MM.1S (cell line): ENCODE results near the gene GATA5.

ENCODE experiments used
- CTCF ChIP-seq: fragments of 300-600 bp; sonication (generic); IDR thresholded peaks from 2 replicates; pipeline ENCODE4 v1.5.1; 2016; ENCODE audit warnings: antibody characterized with exemption, low read length, mixed read lengths
- EZH2 ChIP-seq: fragments of 300-600 bp; sonication (generic); optimal IDR thresholded peaks from 2 replicates; pipeline ENCODE3; 2017; ENCODE audit warnings: low read depth, mild to moderate bottlenecking, antibody characterized with exemption, low read length, mixed read lengths
- EZH2phosphoT487 ChIP-seq: fragments of 300-600 bp; sonication (generic); IDR thresholded peaks from 2 replicates; pipeline ENCODE4 v1.6.1; 2018; ENCODE audit warnings: antibody characterized with exemption, low read length

- TF ChIP-seq EZH2phosphoT487 (no peak), CTCF (peak; percentile 23), EZH2 (no peak)
Measured at GRCh38 chr20:62413896-62414481, 61.8 kb downstream of the GATA5 start.
